22Rv1 (cell line): ENCODE results near the gene CCDC63.

Source experiments
- CTCF ChIP-seq: fragments of 450-650 bp; IDR thresholded peaks from 2 replicates; pipeline ENCODE4 v1.5.1; 2017; ENCODE audit warnings: mild to moderate bottlenecking
- ZFX ChIP-seq: fragments of 450-650 bp; IDR thresholded peaks from 2 replicates; pipeline ENCODE4 v1.6.1; 2017; ENCODE audit warnings: antibody characterized with exemption, borderline replicate concordance

- TF ChIP-seq CTCF (no peak), ZFX (no peak)
These were observed 42.6 kb downstream of the CCDC63 start for GRCh38 chr12:110889361-110889760.
